Fibroblast of villous mesenchyme (primary cell): ENCODE data around the gene EYS. TPM values are rescaled to one million over a fixed set of nuclear protein-coding genes. Genes with fewer than 3 reads are reported as not detected.
"Not testable (repeated sequence)": the region's sequence is repeated elsewhere in the genome, so short reads cannot be mapped to it uniquely, and the experiment has no call there.

Experiments
- DNase-seq: peaks from one replicate; pipeline ENCODE4 v3.0.0-alpha.2; 2010; ENCODE audit warnings: low read depth
- H3K4me3 ChIP-seq: 2 replicates; pipeline ENCODE4 v1.5.1; 2011; ENCODE audit warnings: low read depth, mild to moderate bottlenecking, low read length
- total RNA-seq: library from RNA; depleted of rRNA; stranded (reverse); fragments of >200 nt; gene quantifications from 2 replicates; pipeline ENCODE4 v1.2.3, GENCODE V29; 2012
- TF ChIP-seq, protein P1 (sequence below): IDR thresholded peaks from 2 replicates; pipeline ENCODE4 v1.5.1; 2012; ENCODE audit warnings: low read depth, mild to moderate bottlenecking, low read length; ENCODE audit not compliant: insufficient read depth

Gene EYS
- total RNA-seq, 1 donor, result under 0.01 TPM

DNA sequence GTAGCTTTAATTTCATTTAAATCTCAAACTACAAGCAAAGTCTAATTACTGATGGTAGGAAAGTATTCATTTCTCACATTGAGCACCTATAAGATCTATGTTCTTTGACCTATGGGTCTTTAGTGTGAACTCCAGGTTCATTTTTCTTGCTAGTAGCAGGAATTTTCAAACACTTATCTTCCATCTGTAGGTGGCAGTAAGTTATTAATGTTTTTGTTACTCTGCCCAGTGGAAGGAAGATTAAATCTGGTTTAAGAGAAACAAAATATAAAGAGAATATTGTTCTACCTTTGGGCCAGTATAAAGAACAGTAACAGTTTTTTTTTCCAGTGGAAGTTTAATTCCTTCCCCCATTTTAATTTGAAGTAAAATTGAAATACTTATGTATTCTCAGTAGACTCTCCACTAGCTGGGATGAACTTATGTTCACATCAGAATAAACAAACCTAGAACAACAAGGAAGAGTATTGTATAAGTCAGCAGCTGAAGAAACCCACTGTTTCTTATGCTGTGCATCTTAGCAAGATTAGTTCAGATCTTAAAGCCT, 1743.2 kb downstream of the EYS start:
- DNase-seq, result peak; percentile 8
- TF ChIP-seq, protein P1, sequence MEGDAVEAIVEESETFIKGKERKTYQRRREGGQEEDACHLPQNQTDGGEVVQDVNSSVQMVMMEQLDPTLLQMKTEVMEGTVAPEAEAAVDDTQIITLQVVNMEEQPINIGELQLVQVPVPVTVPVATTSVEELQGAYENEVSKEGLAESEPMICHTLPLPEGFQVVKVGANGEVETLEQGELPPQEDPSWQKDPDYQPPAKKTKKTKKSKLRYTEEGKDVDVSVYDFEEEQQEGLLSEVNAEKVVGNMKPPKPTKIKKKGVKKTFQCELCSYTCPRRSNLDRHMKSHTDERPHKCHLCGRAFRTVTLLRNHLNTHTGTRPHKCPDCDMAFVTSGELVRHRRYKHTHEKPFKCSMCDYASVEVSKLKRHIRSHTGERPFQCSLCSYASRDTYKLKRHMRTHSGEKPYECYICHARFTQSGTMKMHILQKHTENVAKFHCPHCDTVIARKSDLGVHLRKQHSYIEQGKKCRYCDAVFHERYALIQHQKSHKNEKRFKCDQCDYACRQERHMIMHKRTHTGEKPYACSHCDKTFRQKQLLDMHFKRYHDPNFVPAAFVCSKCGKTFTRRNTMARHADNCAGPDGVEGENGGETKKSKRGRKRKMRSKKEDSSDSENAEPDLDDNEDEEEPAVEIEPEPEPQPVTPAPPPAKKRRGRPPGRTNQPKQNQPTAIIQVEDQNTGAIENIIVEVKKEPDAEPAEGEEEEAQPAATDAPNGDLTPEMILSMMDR, result peak; percentile 11
- no peak overlapping the region for H3K4me3 ChIP-seq

DNA sequence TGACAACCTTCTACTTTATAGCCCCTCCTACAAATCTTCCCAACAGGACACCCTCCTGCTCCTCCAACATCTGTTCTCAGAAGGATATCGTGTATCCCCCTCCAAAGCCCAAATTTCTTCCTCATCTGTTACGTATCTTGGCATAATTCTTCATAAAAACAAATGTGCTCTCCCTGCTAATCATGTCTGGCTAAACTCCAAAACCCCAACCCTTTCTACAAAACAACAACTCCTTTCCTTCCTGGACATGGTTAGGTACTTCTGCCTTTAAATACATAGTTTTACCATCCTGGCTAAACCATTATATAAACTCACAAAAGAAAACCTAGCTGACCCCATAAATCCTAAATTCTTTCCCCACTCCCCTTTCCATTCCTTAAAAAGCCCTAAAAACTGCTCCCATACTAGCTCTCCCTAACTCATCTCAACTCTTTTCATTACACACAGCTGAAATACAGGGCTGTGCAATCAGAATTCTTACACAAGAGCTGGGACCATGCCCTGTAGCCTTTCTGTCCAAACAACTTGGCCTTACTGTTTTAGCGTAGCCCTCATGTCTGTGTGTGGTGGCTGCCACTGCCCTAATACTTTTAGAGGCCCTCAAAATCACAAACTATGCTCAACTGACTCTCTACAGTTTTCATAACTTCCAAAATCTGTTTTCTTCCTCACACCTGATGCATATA, 1753.5 kb downstream of the EYS start:
- not testable (repeated sequence) for DNase-seq, H3K4me3 ChIP-seq

- no peak for DNase-seq
- H3K4me3 ChIP-seq, result no peak overlapping the region
- TF ChIP-seq, protein P1, result no peak
These were observed 1759.1 kb downstream of the EYS start for GRCh38 chr6:63947792-63948529.

DNA sequence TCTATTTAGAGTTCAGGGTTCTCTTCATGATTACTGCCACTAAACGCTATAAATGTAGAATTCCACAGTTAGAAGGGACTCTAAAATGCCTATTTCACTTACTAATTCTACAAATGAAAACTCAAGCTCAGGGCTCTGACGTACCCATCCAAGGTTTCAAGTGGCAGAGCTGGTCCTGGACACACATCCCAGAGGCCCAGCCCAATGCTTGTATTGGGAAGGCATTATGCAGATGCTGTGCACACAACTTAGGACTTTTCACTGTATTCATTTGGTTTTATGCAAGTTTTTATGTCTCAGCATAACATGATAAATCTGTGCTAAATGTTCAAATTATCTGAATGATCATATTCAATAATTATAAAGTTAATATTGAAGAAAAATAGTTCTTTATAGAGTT, 1761.0 kb downstream of the EYS start:
- TF ChIP-seq, protein P1, result no peak
- H3K4me3 ChIP-seq, result no peak overlapping the region
- DNase-seq, result no peak

- TF ChIP-seq, protein P1, result no peak
- DNase-seq, result no peak
- H3K4me3 ChIP-seq, result no peak overlapping the region
These were observed 1763.2 kb downstream of the EYS start for GRCh38 chr6:63943826-63944225.

GRCh38 chr6:63941747-63942470, 1765.1 kb downstream of the EYS start:
- no peak overlapping the region for H3K4me3 ChIP-seq
- TF ChIP-seq, protein P1, result no peak
- no peak for DNase-seq

DNA sequence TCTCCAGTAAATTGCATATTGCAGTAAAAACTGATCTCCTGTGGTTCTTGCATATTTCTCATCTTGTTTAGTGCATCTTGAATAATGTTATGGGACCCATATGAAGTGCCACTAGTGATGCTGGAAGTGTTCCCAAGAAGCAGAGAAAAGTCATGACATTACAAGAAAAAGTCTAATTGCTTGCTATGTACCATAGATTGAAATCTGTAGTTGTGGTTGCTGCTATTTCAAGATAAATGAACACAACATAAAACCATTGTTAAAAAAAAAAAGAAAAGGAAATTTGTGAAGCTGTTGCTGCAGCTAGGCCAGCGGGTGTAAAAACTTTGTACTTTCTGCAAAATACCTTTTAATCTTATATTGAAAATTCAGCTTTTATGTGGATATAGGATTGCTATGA, 1767.0 kb downstream of the EYS start:
- no peak overlapping the region for H3K4me3 ChIP-seq
- TF ChIP-seq, protein P1, result no peak
- no peak for DNase-seq
